GM12878 (cell line): ENCODE measurements around the gene NDUFC1. TPM values are rescaled to one million over a fixed set of nuclear protein-coding genes. Genes with fewer than 3 reads are reported as not detected.

Source experiments
- ATAC-seq: fragments of 200-7000 bp; cut with Tn5 transposase; 3 replicates; pipeline ENCODE4 v1.9.1; 2020; ENCODE audit warnings: mild to moderate bottlenecking, moderate library complexity
- BruUV-seq: library from RNA; stranded (reverse); fragments of 400-500 nt; replicated peaks from 2 replicates; lab custom pipeline; 2021; lab: Mats Ljungman, UMichigan
- CTCF ChIA-PET: fragments of 300-600 bp; sonication (Branson Sonifier 250); formaldehyde crosslinking; extraction: SDS; loops from one replicate; lab custom pipeline; 2021; ENCODE audit warnings: inconsistent platforms; lab: Yijun Ruan, JAX
- POLR2A ChIA-PET: fragments of 350-600 bp; formaldehyde crosslinking; extraction: SDS; loops from one replicate; lab custom pipeline; 2021; ENCODE audit warnings: inconsistent platforms; lab: Charles Lee
- RAD21 ChIA-PET: fragments of 300-600 bp; sonication (Branson Sonifier 250); formaldehyde crosslinking; loops from one replicate; lab custom pipeline; 2023; ENCODE audit warnings: antibody characterized with exemption; ENCODE audit not compliant: unreplicated experiment; lab: Charles Lee
- SMC1A ChIA-PET: fragments of 300-600 bp; sonication (Branson Sonifier 250); formaldehyde crosslinking; loops from one replicate; lab custom pipeline; 2023; ENCODE audit not compliant: unreplicated experiment, uncharacterized antibody; lab: Charles Lee
- DNase-seq: peaks from one replicate; pipeline ENCODE4 v3.0.0-alpha.2; 2011; ENCODE audit warnings: low read depth, low spot score
- FAIRE-seq: peaks from 3 replicates; lab custom pipeline; 2011; peaks lifted over from hg19 to GRCh38; lab: Jason Lieb, UNC
- H2AFZ ChIP-seq: 2 replicates; pipeline ENCODE4 v1.6.0; 2011; ENCODE audit warnings: low read depth, low read length, control low read depth; ENCODE audit not compliant: control insufficient read depth
- H3K27ac ChIP-seq: 2 replicates; pipeline ENCODE4 v1.5.1; 2011; ENCODE audit warnings: control low read depth; ENCODE audit not compliant: control insufficient read depth, insufficient read depth
- H3K27me3 ChIP-seq, 2 experiments: replicated peaks in 1 of 2; 2 replicates each; pipeline versions ENCODE4 v1.6.0 to v1.6.1; 2011; ENCODE audit warnings: low read length in 1 of 2; ENCODE audit not compliant: control insufficient read depth in 2 of 2, insufficient read depth in 2 of 2
- H3K36me3 ChIP-seq, 2 experiments: 2 replicates each; pipeline ENCODE4 v1.5.1; 2011; ENCODE audit warnings: low read length in 1 of 2; ENCODE audit not compliant: control insufficient read depth in 2 of 2, insufficient read depth in 2 of 2
- H3K4me1 ChIP-seq: 2 replicates; pipeline ENCODE4 v1.6.1; 2011; ENCODE audit warnings: mild to moderate bottlenecking, low read length, moderate library complexity, mixed read lengths; ENCODE audit not compliant: control insufficient read depth, insufficient read depth
- H3K4me2 ChIP-seq: 2 replicates; pipeline ENCODE4 v1.6.0; 2011; ENCODE audit warnings: control low read depth; ENCODE audit not compliant: control insufficient read depth, insufficient read depth
- H3K4me3 ChIP-seq: fragments of 200-600 bp; sonication (generic); 2 replicates; pipeline ENCODE4 v1.5.1; 2016
- H3K79me2 ChIP-seq: 2 replicates; pipeline ENCODE4 v1.6.0; 2011; ENCODE audit warnings: low read length; ENCODE audit not compliant: control insufficient read depth, insufficient read depth
- H3K9ac ChIP-seq: 2 replicates; pipeline ENCODE4 v1.8.0; 2011; ENCODE audit warnings: low read length, control low read depth, mixed read lengths; ENCODE audit not compliant: control insufficient read depth, insufficient read depth
- H3K9me3 ChIP-seq: replicated peaks from 3 replicates; pipeline ENCODE4 v1.5.1; 2011; ENCODE audit warnings: mild to moderate bottlenecking, low read length; ENCODE audit not compliant: control insufficient read depth, insufficient read depth
- H4K20me1 ChIP-seq: 2 replicates; pipeline ENCODE4 v1.6.0; 2011; ENCODE audit not compliant: control insufficient read depth, insufficient read depth
- BRCA1 ChIP-seq: IDR thresholded peaks from 2 replicates; pipeline ENCODE4 v1.6.1; 2011; ENCODE audit warnings: low read depth, low read length, improper control_type of control experiment
- CBX5 ChIP-seq: sonication (generic); IDR thresholded peaks from 2 replicates; pipeline ENCODE4 v1.6.1; 2016; ENCODE audit warnings: low read depth, moderate library complexity, mild to moderate bottlenecking, inconsistent platforms
- CEBPB ChIP-seq, 2 experiments: fragments of 150-350 bp in 1 of 2; IDR thresholded peaks; 2 replicates each; pipeline ENCODE4 v1.6.1; 2012 to 2014; ENCODE audit warnings: low read depth in 2 of 2, low read length in 2 of 2, borderline replicate concordance in 1 of 2, inconsistent platforms in 1 of 2
- CHD2 ChIP-seq: IDR thresholded peaks from 2 replicates; pipeline ENCODE4 v1.6.1; 2011; ENCODE audit warnings: low read depth, low read length, improper control_type of control experiment, borderline replicate concordance
- KDM1A ChIP-seq: fragments of 200-600 bp; sonication (generic); IDR thresholded peaks from 2 replicates; pipeline ENCODE4 v1.6.1; 2016; ENCODE audit warnings: borderline replicate concordance
- LARP7 ChIP-seq: fragments of 450-650 bp; IDR thresholded peaks from 2 replicates; pipeline ENCODE4 v1.6.1; 2017; ENCODE audit warnings: mild to moderate bottlenecking
- RAD21 ChIP-seq: IDR thresholded peaks from 2 replicates; pipeline ENCODE4 v1.6.1; 2011; ENCODE audit warnings: mild to moderate bottlenecking, low read depth, low read length, moderate library complexity; ENCODE audit not compliant: insufficient read depth
- RAD51 ChIP-seq: fragments of 450-650 bp; IDR thresholded peaks from 2 replicates; pipeline ENCODE4 v1.6.1; 2016; ENCODE audit warnings: moderate library complexity, mild to moderate bottlenecking, inconsistent platforms
- SIN3A ChIP-seq: IDR thresholded peaks from 2 replicates; pipeline ENCODE4 v1.6.1; 2012; ENCODE audit warnings: low read depth, low read length, improper control_type of control experiment
- SREBF1 ChIP-seq: IDR thresholded peaks from 2 replicates; pipeline ENCODE4 v1.6.1; 2012; ENCODE audit warnings: mild to moderate bottlenecking, low read length
- STAT3 ChIP-seq: IDR thresholded peaks from 2 replicates; pipeline ENCODE4 v1.6.1; 2011; ENCODE audit warnings: low read depth, low read length, improper control_type of control experiment
- SUPT20H ChIP-seq: IDR thresholded peaks from 2 replicates; pipeline ENCODE4 v1.6.1; 2011; ENCODE audit warnings: low read depth, mild to moderate bottlenecking, low read length, moderate library complexity, borderline replicate concordance; ENCODE audit not compliant: control insufficient read depth
- TCF3 ChIP-seq: IDR thresholded peaks from 2 replicates; pipeline ENCODE4 v1.6.1; 2012; ENCODE audit warnings: low read depth, mild to moderate bottlenecking, low read length, borderline replicate concordance; ENCODE audit not compliant: insufficient read depth
- WGBS: methylation state at CpG from one replicate; pipeline ENCODE4 v1.1.6; 2016; ENCODE audit warnings: low lambda C conversion rate; ENCODE audit not compliant: insufficient replicate concordance, insufficient coverage; ENCODE audit errors: missing lambda C conversion rate; 5-methylcytosine and 5-hydroxymethylcytosine counted together
- in situ Hi-C: fragments of 300-500 bp; cut with MboI; formaldehyde crosslinking; loops from 9 replicates; pipeline ENCODE4 v1.14.3; 2018; ENCODE audit warnings: mixed read lengths
- intact Hi-C: fragments of 100-400 bp; cut with micrococcal nuclease; formaldehyde crosslinking; loops from one replicate; pipeline ENCODE4 v1.14.2; 2022; ENCODE audit not compliant: unreplicated experiment
- polyA plus RNA-seq, 11 experiments: library from polyadenylated mRNA; depleted of rRNA in 4 of 11; unstranded in 6 of 11; stranded (reverse) in 5 of 11; fragments of >200 nt; fragmentation: Nextera tagmentation in 4 of 11; fragmentation: Illumina TruSeq in 1 of 11; extraction: Ambion mirVana in 4 of 11; extraction: Trizol in 1 of 11; gene quantifications; 1 replicate in 1 of 11; 2 replicates in 10 of 11; pipeline versions ENCODE4 v1.2.1 to v1.2.3, GENCODE V29; 2011 to 2016; ENCODE audit warnings: inconsistent platforms in 2 of 11, missing spikeins in 2 of 11, low read depth in 1 of 11
- total RNA-seq, 4 experiments: library from RNA; depleted of rRNA in 3 of 4; stranded (reverse); fragments of >200 nt in 3 of 4; fragmentation: Illumina TruSeq in 1 of 4; extraction: Trizol in 1 of 4; gene quantifications; 2 replicates each; pipeline versions ENCODE4 v1.2.1 to v1.2.3, GENCODE V29; 2013 to 2021
- TF ChIP-seq, protein P1 (sequence below): fragments of 450-650 bp; IDR thresholded peaks from 2 replicates; pipeline ENCODE4 v1.6.1; 2017; ENCODE audit warnings: low read depth, mild to moderate bottlenecking, moderate library complexity
- TF ChIP-seq, protein P2 (sequence below): fragments of 450-650 bp; IDR thresholded peaks from 2 replicates; pipeline ENCODE4 v1.6.1; 2016; ENCODE audit warnings: mild to moderate bottlenecking
- TF ChIP-seq, protein P3 (sequence below): fragments of 150-350 bp; IDR thresholded peaks from 2 replicates; pipeline ENCODE4 v1.6.1; 2014; ENCODE audit warnings: mild to moderate bottlenecking, low read depth, low read length
- TF ChIP-seq, protein P4 (sequence below): fragments of 450-650 bp; formaldehyde crosslinking; IDR thresholded peaks from 2 replicates; pipeline ENCODE4 v1.4.0; 2020; ENCODE audit warnings: mild to moderate bottlenecking, moderate library complexity

The NDUFC1 gene
- total and polyA plus RNA-seq, 10 of the 15 experiments (the other 5 are each of a cell fraction or from before 2014, with no cell fraction given) = 25.5 to 242 (median 68.9) TPM

DNA sequence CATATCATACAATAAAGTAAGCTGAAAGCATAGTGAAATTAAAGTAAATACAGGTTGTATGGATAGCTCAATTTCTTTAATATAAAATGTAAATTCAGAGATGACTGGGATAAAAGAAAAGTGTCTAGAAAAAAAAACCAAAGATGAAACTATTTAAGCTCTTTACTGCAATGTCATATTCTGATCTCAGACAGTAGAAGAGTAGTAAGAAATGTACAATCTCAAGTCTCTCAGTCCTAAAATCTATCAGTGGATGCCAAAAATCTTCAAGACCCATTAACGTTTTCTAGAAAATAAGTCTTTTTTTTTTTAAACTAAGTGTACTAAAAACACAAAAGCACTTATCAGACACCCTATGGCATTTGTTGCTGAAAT lies 36.1 kb downstream of the NDUFC1 start:
- no peak for FAIRE-seq
- Histone ChIP-seq H2AFZ (no peak overlapping the region), H3K4me2 (peak overlapping the region; percentile 68), H3K9ac (no peak overlapping the region), H3K9me3 (no peaks in the 10 kb centered on the region), H3K4me3 (no peak overlapping the region; the same call in 1 of the 2 replicates), H4K20me1 (no peaks in the 10 kb centered on the region), H3K27ac (no peak overlapping the region), H3K36me3 (no peaks in the 10 kb centered on the region), H3K4me1 (peaks cover 19% of the 10 kb centered on the region), H3K79me2 (no peaks in the 10 kb centered on the region), H3K27me3 (no peaks in the 10 kb centered on the region)
- intact Hi-C loops = loop anchor here (2.0 to 5.0 kb wide), 2 partner anchors 29 to 39 kb away; no protein-coding TSS in a partner anchor
- in situ Hi-C loops = no loop called here
- ChIA-PET POLR2A (interaction anchor here (0.7 to 1.2 kb wide), 3 partner anchors 27 to 31 kb away, joined by 3 to 4 read pairs (median 3); no protein-coding TSS in a partner anchor), CTCF (interaction anchor here (0.8 to 3.1 kb wide), 9 partner anchors 10 to 246 kb away, joined by 3 to 16 read pairs (median 4); partner anchors contain the start of gene NAA15), SMC1A (interaction anchor here (0.9 to 2.2 kb wide), 11 partner anchors 10 to 169 kb away, joined by 3 to 9 read pairs (median 3); no protein-coding TSS in a partner anchor), RAD21 (interaction anchor here (1.0 to 4.4 kb wide), 2 partner anchors 12 to 30 kb away, joined by 3 to 22 read pairs; no protein-coding TSS in a partner anchor)
- ATAC-seq = no peak
- DNase-seq = no peak
- WGBS = 0% methylated on average over 1 of the region's 1 CpG
- no TSS peak for BruUV-seq
- TF ChIP-seq RAD21 = no peak
- TF ChIP-seq CHD2 = no peak
- TF ChIP-seq KDM1A = no peak
- TF ChIP-seq SUPT20H = no peak
- no peak for TF ChIP-seq STAT3
- TF ChIP-seq, protein P1, sequence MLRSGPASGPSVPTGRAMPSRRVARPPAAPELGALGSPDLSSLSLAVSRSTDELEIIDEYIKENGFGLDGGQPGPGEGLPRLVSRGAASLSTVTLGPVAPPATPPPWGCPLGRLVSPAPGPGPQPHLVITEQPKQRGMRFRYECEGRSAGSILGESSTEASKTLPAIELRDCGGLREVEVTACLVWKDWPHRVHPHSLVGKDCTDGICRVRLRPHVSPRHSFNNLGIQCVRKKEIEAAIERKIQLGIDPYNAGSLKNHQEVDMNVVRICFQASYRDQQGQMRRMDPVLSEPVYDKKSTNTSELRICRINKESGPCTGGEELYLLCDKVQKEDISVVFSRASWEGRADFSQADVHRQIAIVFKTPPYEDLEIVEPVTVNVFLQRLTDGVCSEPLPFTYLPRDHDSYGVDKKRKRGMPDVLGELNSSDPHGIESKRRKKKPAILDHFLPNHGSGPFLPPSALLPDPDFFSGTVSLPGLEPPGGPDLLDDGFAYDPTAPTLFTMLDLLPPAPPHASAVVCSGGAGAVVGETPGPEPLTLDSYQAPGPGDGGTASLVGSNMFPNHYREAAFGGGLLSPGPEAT = no peak
- TF ChIP-seq, protein P2, sequence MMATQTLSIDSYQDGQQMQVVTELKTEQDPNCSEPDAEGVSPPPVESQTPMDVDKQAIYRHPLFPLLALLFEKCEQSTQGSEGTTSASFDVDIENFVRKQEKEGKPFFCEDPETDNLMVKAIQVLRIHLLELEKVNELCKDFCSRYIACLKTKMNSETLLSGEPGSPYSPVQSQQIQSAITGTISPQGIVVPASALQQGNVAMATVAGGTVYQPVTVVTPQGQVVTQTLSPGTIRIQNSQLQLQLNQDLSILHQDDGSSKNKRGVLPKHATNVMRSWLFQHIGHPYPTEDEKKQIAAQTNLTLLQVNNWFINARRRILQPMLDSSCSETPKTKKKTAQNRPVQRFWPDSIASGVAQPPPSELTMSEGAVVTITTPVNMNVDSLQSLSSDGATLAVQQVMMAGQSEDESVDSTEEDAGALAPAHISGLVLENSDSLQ = no peak
- no peak for TF ChIP-seq LARP7
- TF ChIP-seq TCF3 = no peak
- no peak for TF ChIP-seq CEBPB (IDR thresholded peaks at IDR 0.05; ENCODE audit: borderline replicate concordance in 1 of 2, low read depth in 2 of 2, low read length in 2 of 2)
- no peak for TF ChIP-seq RAD51
- TF ChIP-seq, protein P3, sequence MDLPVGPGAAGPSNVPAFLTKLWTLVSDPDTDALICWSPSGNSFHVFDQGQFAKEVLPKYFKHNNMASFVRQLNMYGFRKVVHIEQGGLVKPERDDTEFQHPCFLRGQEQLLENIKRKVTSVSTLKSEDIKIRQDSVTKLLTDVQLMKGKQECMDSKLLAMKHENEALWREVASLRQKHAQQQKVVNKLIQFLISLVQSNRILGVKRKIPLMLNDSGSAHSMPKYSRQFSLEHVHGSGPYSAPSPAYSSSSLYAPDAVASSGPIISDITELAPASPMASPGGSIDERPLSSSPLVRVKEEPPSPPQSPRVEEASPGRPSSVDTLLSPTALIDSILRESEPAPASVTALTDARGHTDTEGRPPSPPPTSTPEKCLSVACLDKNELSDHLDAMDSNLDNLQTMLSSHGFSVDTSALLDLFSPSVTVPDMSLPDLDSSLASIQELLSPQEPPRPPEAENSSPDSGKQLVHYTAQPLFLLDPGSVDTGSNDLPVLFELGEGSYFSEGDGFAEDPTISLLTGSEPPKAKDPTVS = no peak
- TF ChIP-seq, protein P4, sequence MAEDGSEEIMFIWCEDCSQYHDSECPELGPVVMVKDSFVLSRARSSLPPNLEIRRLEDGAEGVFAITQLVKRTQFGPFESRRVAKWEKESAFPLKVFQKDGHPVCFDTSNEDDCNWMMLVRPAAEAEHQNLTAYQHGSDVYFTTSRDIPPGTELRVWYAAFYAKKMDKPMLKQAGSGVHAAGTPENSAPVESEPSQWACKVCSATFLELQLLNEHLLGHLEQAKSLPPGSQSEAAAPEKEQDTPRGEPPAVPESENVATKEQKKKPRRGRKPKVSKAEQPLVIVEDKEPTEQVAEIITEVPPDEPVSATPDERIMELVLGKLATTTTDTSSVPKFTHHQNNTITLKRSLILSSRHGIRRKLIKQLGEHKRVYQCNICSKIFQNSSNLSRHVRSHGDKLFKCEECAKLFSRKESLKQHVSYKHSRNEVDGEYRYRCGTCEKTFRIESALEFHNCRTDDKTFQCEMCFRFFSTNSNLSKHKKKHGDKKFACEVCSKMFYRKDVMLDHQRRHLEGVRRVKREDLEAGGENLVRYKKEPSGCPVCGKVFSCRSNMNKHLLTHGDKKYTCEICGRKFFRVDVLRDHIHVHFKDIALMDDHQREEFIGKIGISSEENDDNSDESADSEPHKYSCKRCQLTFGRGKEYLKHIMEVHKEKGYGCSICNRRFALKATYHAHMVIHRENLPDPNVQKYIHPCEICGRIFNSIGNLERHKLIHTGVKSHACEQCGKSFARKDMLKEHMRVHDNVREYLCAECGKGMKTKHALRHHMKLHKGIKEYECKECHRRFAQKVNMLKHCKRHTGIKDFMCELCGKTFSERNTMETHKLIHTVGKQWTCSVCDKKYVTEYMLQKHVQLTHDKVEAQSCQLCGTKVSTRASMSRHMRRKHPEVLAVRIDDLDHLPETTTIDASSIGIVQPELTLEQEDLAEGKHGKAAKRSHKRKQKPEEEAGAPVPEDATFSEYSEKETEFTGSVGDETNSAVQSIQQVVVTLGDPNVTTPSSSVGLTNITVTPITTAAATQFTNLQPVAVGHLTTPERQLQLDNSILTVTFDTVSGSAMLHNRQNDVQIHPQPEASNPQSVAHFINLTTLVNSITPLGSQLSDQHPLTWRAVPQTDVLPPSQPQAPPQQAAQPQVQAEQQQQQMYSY (CRISPR knock-in tag) = no peak
- TF ChIP-seq BRCA1 = no peak
- TF ChIP-seq SREBF1 = no peak
- TF ChIP-seq SIN3A = no peak
- no peak for TF ChIP-seq CBX5
